HepG2 (cell line): ENCODE measurements around the gene TMEM125. TPM values are rescaled to one million over a fixed set of nuclear protein-coding genes. Genes with fewer than 3 reads are reported as not detected.

Experiments
- ATAC-seq: fragments of 200-7000 bp; cut with Tn5 transposase; 3 replicates; pipeline ENCODE4 v1.9.1; 2020; ENCODE audit warnings: mild to moderate bottlenecking, moderate library complexity
- BruUV-seq: library from RNA; stranded (reverse); fragments of 400-500 nt; replicated peaks from 2 replicates; lab custom pipeline; 2021; lab: Mats Ljungman, UMichigan
- CTCF ChIA-PET: fragments of 300-600 bp; formaldehyde crosslinking; extraction: SDS; loops from one replicate; lab custom pipeline; 2021; ENCODE audit warnings: low total read pairs, inconsistent platforms, low intra/inter-chr PET ratio; lab: Yijun Ruan, JAX
- POLR2A ChIA-PET: fragments of 350-600 bp; sonication (Branson Sonifier 250); formaldehyde crosslinking; loops from one replicate; lab custom pipeline; 2020; ENCODE audit warnings: antibody characterized with exemption, inconsistent platforms; lab: Yijun Ruan, JAX
- DNase-seq: peaks from one replicate; pipeline ENCODE4 v3.0.0-alpha.2; 2015; ENCODE audit warnings: low spot score
- FAIRE-seq: peaks from 3 replicates; lab custom pipeline; 2011; peaks lifted over from hg19 to GRCh38; lab: Jason Lieb, UNC
- H2AFZ ChIP-seq: one replicate; pipeline ENCODE4 v1.6.1; 2011; ENCODE audit warnings: low read length, inconsistent platforms
- H3K27ac ChIP-seq: fragments of 300-600 bp; 3 replicates; pipeline ENCODE4 v1.8.0; 2011; ENCODE audit warnings: mixed run types, mild to moderate bottlenecking, mixed read lengths, low read length, inconsistent platforms; ENCODE audit not compliant: insufficient read depth; ENCODE audit errors: extremely low read length
- H3K27me3 ChIP-seq, 2 experiments: fragments of 200-600 bp in 1 of 2; 2 replicates in 1 of 2; 3 replicates in 1 of 2; pipeline versions ENCODE4 v1.6.0 to v1.8.0; 2011; ENCODE audit warnings: low read length in 2 of 2, mild to moderate bottlenecking in 2 of 2, moderate library complexity in 2 of 2, inconsistent platforms in 1 of 2; ENCODE audit not compliant: insufficient read depth in 2 of 2, control insufficient read depth in 1 of 2
- H3K36me3 ChIP-seq, 2 experiments: fragments of 200-600 bp in 1 of 2; replicated peaks in 1 of 2; 2 replicates in 1 of 2; 3 replicates in 1 of 2; pipeline versions ENCODE4 v1.5.1 to v1.8.0; 2011; ENCODE audit warnings: low read length in 2 of 2, inconsistent platforms in 1 of 2; ENCODE audit not compliant: insufficient read depth in 2 of 2, control insufficient read depth in 1 of 2
- H3K4me1 ChIP-seq: 2 replicates; pipeline ENCODE4 v1.5.1; 2012; ENCODE audit warnings: low read length, inconsistent platforms; ENCODE audit not compliant: insufficient read depth
- H3K4me2 ChIP-seq: 2 replicates; pipeline ENCODE4 v1.6.0; 2011; ENCODE audit warnings: low read depth, low read length, inconsistent platforms
- H3K4me3 ChIP-seq, 3 experiments: fragments of 200-600 bp in 1 of 3; sonication (generic), shearing (Covaris generic) in 1 of 3; replicated peaks in 1 of 3; 2 replicates each; pipeline ENCODE4 v1.5.1; 2011 to 2016; ENCODE audit warnings: low read length in 3 of 3, inconsistent platforms in 2 of 3, low read depth in 2 of 3, mild to moderate bottlenecking in 2 of 3, control low read depth in 1 of 3, mixed read lengths in 1 of 3; ENCODE audit not compliant: insufficient read depth in 1 of 3
- H3K79me2 ChIP-seq: one replicate; pipeline ENCODE4 v1.6.1; 2011; ENCODE audit warnings: low read length, inconsistent platforms; ENCODE audit not compliant: insufficient read depth
- H3K9ac ChIP-seq: 2 replicates; pipeline ENCODE4 v1.6.0; 2011; ENCODE audit warnings: mild to moderate bottlenecking, low read depth, low read length, inconsistent platforms; ENCODE audit not compliant: insufficient read depth
- H3K9me3 ChIP-seq: 2 replicates; pipeline ENCODE4 v1.5.1; 2012; ENCODE audit warnings: mild to moderate bottlenecking, low read length
- H4K20me1 ChIP-seq: 2 replicates; pipeline ENCODE4 v1.6.0; 2011; ENCODE audit warnings: inconsistent platforms, mild to moderate bottlenecking, low read length, moderate library complexity; ENCODE audit not compliant: insufficient read depth
- BRD4 ChIP-seq: sonication (generic); formaldehyde crosslinking; IDR thresholded peaks from 2 replicates; pipeline ENCODE4 v1.4.0; 2020; ENCODE audit warnings: missing genetic modification reagents
- ERF ChIP-seq: IDR thresholded peaks from 2 replicates; pipeline ENCODE4 v1.6.1; 2018; ENCODE audit warnings: missing biosample characterization, missing genetic modification reagents
- FOXJ3 ChIP-seq: sonication (generic); formaldehyde crosslinking; IDR thresholded peaks from 2 replicates; pipeline ENCODE4 v1.4.0; 2020; ENCODE audit warnings: missing genetic modification reagents, mild to moderate bottlenecking, borderline replicate concordance
- HHEX ChIP-seq: IDR thresholded peaks from 2 replicates; pipeline ENCODE4 v1.6.1; 2016; ENCODE audit warnings: control low read depth
- HNRNPLL ChIP-seq: fragments of 200-400 bp; formaldehyde crosslinking; IDR thresholded peaks from 2 replicates; pipeline ENCODE4 v1.6.1; 2017; ENCODE audit warnings: mild to moderate bottlenecking, low read depth, low read length; ENCODE audit not compliant: poor library complexity, severe bottlenecking
- HOXA7 ChIP-seq: sonication (generic); formaldehyde crosslinking; IDR thresholded peaks from 2 replicates; pipeline ENCODE4 v1.8.1; 2022; ENCODE audit warnings: mild to moderate bottlenecking, missing genetic modification reagents, moderate library complexity
- KMT2A ChIP-seq: sonication (generic); formaldehyde crosslinking; IDR thresholded peaks from 2 replicates; pipeline ENCODE4 v1.4.0; 2020; ENCODE audit warnings: missing genetic modification reagents
- RERE ChIP-seq: IDR thresholded peaks from 2 replicates; pipeline ENCODE4 v1.6.1; 2016; ENCODE audit warnings: low read depth, missing genetic modification reagents, missing compliant biosample characterization
- WGBS: methylation state at CpG from one replicate; pipeline ENCODE4 v1.1.6; 2017; ENCODE audit warnings: low lambda C conversion rate; 5-methylcytosine and 5-hydroxymethylcytosine counted together
- in situ Hi-C: cut with HindIII; loops from 2 replicates; pipeline ENCODE4 v1.10.0; 2017; ENCODE audit warnings: low pct_unique_long_range_greater_than_20kb; ENCODE audit not compliant: extremely low pct_ligation_motif_present
- intact Hi-C: fragments of 100-400 bp; cut with micrococcal nuclease; formaldehyde crosslinking; loops from one replicate; pipeline ENCODE4 v1.10.0; 2022; ENCODE audit not compliant: unreplicated experiment
- polyA plus RNA-seq, 8 experiments: library from polyadenylated mRNA; depleted of rRNA in 3 of 8; stranded (reverse) in 7 of 8; unstranded in 1 of 8; fragments of >200 nt; fragmentation: Illumina TruSeq in 4 of 8; extraction: Trizol in 4 of 8; gene quantifications; 2 replicates each; pipeline versions ENCODE4 v1.2.1 to v1.2.3, GENCODE V29; 2011 to 2016; ENCODE audit warnings: low read depth in 4 of 8, missing spikeins in 1 of 8, mixed read lengths in 1 of 8; ENCODE audit not compliant: insufficient read depth in 1 of 8
- total RNA-seq, 5 experiments: library from RNA; depleted of rRNA; stranded (reverse); fragments of >200 nt; fragmentation: Illumina TruSeq; extraction: Trizol; gene quantifications; 2 replicates each; pipeline ENCODE4 v1.2.3, GENCODE V29; 2016; ENCODE audit warnings: low read depth in 1 of 5
- TF ChIP-seq, protein P1 (sequence below): sonication (generic); formaldehyde crosslinking; conservative IDR thresholded peaks from 2 replicates; pipeline ENCODE4 v1.4.0; 2020; ENCODE audit warnings: missing genetic modification reagents

TMEM125 gene
- total and polyA plus RNA-seq, 2 of the 13 experiments (the other 11 are each of a cell fraction or from before 2014, with no cell fraction given): 0.03 TPM; not detected in 1

DNA sequence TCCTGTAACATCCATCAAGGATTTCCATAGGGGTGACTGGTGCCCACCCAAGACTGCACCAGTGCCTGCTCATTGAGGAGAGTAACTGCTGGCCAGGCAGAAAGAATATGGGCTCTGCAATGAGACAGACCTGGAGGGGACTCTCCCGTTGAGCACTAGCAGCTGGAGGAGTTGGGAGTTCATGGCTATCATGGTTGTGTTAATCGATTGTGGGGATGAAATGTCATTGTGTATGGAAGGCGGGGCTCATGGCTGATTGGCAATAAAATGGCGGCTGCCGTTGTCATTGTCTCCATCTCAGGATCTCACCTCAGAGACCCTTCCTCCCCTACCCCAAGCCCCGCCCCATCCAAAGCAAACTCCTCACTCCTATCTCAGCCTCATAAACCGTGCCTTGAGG lies 3.9 kb downstream of the TMEM125 start:
- Histone ChIP-seq H3K9ac (no peak overlapping the region), H3K4me2 (no peak overlapping the region), H3K36me3 (no peaks in the 10 kb centered on the region), H3K4me1 (peaks cover 77% of the 10 kb centered on the region)
- no peak for DNase-seq
- POLR2A ChIA-PET: no interaction called here
- TF ChIP-seq HNRNPLL (no peak), HOXA7 (no peak), ERF (CRISPR knock-in tag) (no peak), RERE (no peak), HHEX (CRISPR knock-in tag) (no peak), KMT2A (CRISPR knock-in tag) (no peak), BRD4 (CRISPR knock-in tag) (no peak), FOXJ3 (no peak)
- TF ChIP-seq, protein P1, sequence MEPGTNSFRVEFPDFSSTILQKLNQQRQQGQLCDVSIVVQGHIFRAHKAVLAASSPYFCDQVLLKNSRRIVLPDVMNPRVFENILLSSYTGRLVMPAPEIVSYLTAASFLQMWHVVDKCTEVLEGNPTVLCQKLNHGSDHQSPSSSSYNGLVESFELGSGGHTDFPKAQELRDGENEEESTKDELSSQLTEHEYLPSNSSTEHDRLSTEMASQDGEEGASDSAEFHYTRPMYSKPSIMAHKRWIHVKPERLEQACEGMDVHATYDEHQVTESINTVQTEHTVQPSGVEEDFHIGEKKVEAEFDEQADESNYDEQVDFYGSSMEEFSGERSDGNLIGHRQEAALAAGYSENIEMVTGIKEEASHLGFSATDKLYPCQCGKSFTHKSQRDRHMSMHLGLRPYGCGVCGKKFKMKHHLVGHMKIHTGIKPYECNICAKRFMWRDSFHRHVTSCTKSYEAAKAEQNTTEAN: no peak
- TF ChIP-seq, all 625 proteins: peak for 0
- H3K79me2 ChIP-seq: no peaks in the 10 kb centered on the region
- no peak for ATAC-seq
- 75% methylated on average over 7 of the region's 7 CpGs for WGBS
- in situ Hi-C loops: no loop called here
- BruUV-seq: no TSS peak
- no peaks in the 10 kb centered on the region for H3K9me3 ChIP-seq
- peaks cover 0 to 3% of the 10 kb centered on the region in 2 experiments; a peak in 1 of 5 replicates for H3K27me3 ChIP-seq
- H3K4me3 ChIP-seq: no peak overlapping the region
- intact Hi-C loops: no loop called here
- H4K20me1 ChIP-seq: no peaks in the 10 kb centered on the region
- no peak overlapping the region for H3K27ac ChIP-seq
- FAIRE-seq: no peak
- H2AFZ ChIP-seq: no peak overlapping the region
- CTCF ChIA-PET: no interaction called here
